ENCODE data around the gene FNDC4. TPM values are rescaled to one million over a fixed set of nuclear protein-coding genes. Genes with fewer than 3 reads are reported as not detected.

Gene FNDC4
- total and polyA plus RNA-seq, 2 of the 8 experiments (the other 6 are each of a cell fraction or from before 2014, with no cell fraction given): 14.1 to 14.7 TPM

DNA sequence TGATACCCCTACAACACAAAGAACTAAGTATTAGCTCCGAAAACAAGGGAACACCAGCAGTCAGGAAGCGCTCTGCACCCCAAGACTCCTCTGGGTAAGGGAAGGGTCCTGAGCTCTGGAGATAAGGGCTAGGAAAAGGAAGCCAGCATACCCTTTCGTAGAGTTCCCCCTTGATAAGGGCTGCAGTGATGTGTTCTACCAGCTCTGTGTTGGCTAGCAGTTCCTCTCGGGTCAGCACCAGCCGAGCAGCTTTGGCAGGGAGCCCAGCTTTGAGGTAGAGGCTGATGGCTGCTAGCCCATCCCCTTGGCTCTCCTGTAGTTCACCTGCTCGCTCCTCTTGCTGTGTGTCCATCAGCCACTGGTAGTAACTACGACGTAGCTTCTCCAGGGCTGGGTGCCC lies 33.9 kb downstream of the FNDC4 start (continued):
- TF ChIP-seq, protein P1, sequence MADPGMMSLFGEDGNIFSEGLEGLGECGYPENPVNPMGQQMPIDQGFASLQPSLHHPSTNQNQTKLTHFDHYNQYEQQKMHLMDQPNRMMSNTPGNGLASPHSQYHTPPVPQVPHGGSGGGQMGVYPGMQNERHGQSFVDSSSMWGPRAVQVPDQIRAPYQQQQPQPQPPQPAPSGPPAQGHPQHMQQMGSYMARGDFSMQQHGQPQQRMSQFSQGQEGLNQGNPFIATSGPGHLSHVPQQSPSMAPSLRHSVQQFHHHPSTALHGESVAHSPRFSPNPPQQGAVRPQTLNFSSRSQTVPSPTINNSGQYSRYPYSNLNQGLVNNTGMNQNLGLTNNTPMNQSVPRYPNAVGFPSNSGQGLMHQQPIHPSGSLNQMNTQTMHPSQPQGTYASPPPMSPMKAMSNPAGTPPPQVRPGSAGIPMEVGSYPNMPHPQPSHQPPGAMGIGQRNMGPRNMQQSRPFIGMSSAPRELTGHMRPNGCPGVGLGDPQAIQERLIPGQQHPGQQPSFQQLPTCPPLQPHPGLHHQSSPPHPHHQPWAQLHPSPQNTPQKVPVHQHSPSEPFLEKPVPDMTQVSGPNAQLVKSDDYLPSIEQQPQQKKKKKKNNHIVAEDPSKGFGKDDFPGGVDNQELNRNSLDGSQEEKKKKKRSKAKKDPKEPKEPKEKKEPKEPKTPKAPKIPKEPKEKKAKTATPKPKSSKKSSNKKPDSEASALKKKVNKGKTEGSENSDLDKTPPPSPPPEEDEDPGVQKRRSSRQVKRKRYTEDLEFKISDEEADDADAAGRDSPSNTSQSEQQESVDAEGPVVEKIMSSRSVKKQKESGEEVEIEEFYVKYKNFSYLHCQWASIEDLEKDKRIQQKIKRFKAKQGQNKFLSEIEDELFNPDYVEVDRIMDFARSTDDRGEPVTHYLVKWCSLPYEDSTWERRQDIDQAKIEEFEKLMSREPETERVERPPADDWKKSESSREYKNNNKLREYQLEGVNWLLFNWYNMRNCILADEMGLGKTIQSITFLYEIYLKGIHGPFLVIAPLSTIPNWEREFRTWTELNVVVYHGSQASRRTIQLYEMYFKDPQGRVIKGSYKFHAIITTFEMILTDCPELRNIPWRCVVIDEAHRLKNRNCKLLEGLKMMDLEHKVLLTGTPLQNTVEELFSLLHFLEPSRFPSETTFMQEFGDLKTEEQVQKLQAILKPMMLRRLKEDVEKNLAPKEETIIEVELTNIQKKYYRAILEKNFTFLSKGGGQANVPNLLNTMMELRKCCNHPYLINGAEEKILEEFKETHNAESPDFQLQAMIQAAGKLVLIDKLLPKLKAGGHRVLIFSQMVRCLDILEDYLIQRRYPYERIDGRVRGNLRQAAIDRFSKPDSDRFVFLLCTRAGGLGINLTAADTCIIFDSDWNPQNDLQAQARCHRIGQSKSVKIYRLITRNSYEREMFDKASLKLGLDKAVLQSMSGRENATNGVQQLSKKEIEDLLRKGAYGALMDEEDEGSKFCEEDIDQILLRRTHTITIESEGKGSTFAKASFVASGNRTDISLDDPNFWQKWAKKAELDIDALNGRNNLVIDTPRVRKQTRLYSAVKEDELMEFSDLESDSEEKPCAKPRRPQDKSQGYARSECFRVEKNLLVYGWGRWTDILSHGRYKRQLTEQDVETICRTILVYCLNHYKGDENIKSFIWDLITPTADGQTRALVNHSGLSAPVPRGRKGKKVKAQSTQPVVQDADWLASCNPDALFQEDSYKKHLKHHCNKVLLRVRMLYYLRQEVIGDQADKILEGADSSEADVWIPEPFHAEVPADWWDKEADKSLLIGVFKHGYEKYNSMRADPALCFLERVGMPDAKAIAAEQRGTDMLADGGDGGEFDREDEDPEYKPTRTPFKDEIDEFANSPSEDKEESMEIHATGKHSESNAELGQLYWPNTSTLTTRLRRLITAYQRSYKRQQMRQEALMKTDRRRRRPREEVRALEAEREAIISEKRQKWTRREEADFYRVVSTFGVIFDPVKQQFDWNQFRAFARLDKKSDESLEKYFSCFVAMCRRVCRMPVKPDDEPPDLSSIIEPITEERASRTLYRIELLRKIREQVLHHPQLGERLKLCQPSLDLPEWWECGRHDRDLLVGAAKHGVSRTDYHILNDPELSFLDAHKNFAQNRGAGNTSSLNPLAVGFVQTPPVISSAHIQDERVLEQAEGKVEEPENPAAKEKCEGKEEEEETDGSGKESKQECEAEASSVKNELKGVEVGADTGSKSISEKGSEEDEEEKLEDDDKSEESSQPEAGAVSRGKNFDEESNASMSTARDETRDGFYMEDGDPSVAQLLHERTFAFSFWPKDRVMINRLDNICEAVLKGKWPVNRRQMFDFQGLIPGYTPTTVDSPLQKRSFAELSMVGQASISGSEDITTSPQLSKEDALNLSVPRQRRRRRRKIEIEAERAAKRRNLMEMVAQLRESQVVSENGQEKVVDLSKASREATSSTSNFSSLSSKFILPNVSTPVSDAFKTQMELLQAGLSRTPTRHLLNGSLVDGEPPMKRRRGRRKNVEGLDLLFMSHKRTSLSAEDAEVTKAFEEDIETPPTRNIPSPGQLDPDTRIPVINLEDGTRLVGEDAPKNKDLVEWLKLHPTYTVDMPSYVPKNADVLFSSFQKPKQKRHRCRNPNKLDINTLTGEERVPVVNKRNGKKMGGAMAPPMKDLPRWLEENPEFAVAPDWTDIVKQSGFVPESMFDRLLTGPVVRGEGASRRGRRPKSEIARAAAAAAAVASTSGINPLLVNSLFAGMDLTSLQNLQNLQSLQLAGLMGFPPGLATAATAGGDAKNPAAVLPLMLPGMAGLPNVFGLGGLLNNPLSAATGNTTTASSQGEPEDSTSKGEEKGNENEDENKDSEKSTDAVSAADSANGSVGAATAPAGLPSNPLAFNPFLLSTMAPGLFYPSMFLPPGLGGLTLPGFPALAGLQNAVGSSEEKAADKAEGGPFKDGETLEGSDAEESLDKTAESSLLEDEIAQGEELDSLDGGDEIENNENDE (IDR thresholded peaks at IDR 0.05; ENCODE audit: insufficient replicate concordance, low read length): no peak
- no peak for TF ChIP-seq SIRT6 (IDR thresholded peaks at IDR 0.05; ENCODE audit: low read length)
- no peak for TF ChIP-seq FOSL1 (IDR thresholded peaks at IDR 0.05; ENCODE audit: insufficient read depth, low read depth, low read length)
- TF ChIP-seq, protein P2, sequence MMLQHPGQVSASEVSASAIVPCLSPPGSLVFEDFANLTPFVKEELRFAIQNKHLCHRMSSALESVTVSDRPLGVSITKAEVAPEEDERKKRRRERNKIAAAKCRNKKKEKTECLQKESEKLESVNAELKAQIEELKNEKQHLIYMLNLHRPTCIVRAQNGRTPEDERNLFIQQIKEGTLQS (IDR thresholded peaks at IDR 0.05; ENCODE audit: insufficient read depth, low read depth, low read length): no peak
- no peak for TF ChIP-seq POLR2AphosphoS5 (IDR thresholded peaks at IDR 0.05; ENCODE audit: low read depth, low read length)
- no peak for TF ChIP-seq BACH1 (IDR thresholded peaks at IDR 0.05; ENCODE audit: low read length)
- TF ChIP-seq NANOG (IDR thresholded peaks at IDR 0.05; ENCODE audit: insufficient read depth, low read depth, low read length, poor library complexity, severe bottlenecking): no peak
- TF ChIP-seq CHD2 (IDR thresholded peaks at IDR 0.05; ENCODE audit: low read length): no peak
